GM18858 (cell line): ENCODE measurements around the gene TANGO6.
"Not testable (repeated sequence)": the region's sequence is repeated elsewhere in the genome, so short reads cannot be mapped to it uniquely, and the experiment has no call there.

Source experiments
- ATAC-seq: cut with Tn5 transposase; IDR thresholded peaks from one replicate; pipeline ENCODE4 v1.9.1; 2021; ENCODE audit not compliant: unreplicated experiment

Gene TANGO6

DNA sequence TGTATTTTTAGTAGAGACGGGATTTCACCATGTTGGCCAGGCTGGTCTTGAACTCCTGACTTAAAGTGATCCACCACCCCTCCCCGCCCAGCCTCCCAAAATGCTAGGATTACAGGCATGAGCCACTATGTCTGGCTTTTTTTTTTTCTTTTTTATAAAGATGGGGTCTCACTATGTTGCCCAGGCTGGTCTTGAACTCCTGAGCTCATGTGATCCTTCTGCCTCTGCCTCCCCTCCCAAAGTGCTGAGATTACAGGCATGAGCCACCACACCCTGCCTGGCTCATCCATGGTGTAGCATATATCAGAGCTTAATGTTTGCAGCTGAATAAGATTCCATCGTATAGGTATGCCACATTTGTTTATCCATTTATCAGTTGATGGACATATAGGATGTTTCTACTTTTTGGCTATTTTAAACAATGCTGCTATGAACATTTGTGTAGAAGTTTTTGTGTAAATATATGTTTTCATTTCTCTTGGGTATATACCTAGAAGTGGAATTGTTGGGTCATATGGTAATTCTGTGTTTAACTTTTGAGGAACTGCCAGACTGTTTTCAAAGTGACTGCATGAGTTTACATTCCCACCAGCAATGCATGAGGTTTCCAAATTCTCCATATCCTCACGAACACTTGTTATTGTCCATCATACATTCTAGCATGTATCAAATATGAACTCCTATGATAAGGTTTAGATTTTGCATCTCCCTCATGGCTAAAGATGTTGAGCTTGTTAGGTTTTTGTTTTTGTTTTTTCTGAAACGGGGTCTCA, 206.5 kb downstream of the TANGO6 start:
- ATAC-seq: no peak

DNA sequence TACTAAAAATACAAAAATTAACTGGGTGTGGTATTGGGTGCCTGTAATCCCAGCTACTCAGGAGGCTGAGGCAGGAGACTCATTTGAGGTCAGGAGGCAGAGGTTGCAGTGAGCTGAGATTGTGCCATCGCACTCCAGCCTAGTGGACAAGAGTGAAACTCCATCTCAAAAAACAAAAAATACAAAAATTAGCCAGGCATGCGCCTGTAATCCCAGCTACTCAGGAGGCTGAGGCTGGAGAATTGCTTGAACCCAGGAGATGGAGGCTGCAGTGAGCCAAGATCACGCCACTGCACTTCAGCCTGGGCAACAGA, 208.1 kb downstream of the TANGO6 start:
- not testable (repeated sequence) for ATAC-seq

DNA sequence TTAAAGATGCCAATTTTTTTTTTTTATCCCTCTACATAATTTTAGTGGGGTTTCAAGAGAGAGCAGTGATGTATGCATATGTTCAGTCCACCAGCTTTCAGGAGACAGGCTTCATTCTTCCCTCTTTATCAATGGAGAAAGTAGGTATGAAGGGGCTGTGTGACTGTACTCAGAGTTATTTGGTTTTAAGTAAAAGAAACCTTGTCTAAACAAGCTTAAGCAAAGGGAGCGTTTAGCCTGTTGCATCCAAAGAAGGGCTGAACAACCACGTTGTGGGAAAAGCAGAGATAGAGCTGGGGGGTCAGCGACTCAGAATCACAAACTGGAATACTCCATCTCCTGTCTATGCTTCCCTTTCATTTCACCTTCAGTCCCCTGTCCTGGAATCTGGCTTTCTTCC, 211.7 kb downstream of the TANGO6 start:
- ATAC-seq: no peak

DNA sequence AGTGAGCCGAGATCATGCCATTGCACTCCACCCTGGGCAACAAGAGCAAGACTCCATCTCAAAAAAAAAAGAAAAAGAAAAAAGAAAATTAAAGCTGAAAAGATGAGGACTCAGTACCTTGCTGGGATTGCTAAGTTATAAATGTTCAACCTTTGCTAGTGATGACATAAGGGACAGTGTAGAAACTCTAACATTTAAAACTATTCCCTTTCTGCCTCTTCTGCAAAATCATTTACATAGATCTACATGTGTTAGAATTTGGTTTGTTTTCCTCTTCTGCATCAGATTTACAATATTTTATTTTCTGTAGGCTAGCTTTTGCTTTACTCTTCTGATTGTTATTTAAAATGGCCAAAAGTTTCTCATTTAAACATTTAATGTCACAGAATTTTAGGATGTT, 212.6 kb downstream of the TANGO6 start:
- ATAC-seq: no peak

DNA sequence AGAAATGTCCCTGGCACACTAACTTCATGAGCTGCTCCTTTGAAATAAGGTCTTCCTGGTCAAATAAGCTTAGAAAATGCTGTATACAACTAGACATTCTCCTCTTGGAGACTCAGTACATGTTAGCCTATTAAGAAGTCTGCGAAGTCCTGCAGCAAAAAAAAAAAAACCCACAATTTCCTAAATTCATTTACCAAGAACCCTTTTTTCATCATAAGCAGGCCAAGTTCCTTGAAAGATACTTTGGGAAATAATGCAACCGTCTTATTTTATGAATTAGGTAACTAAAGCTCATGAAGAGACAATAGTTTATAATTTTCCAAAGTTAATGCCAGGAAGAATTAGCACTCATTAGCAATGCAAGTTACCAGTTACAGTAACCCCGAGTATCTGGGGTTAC, 213.1 kb downstream of the TANGO6 start:
- ATAC-seq: no peak

DNA sequence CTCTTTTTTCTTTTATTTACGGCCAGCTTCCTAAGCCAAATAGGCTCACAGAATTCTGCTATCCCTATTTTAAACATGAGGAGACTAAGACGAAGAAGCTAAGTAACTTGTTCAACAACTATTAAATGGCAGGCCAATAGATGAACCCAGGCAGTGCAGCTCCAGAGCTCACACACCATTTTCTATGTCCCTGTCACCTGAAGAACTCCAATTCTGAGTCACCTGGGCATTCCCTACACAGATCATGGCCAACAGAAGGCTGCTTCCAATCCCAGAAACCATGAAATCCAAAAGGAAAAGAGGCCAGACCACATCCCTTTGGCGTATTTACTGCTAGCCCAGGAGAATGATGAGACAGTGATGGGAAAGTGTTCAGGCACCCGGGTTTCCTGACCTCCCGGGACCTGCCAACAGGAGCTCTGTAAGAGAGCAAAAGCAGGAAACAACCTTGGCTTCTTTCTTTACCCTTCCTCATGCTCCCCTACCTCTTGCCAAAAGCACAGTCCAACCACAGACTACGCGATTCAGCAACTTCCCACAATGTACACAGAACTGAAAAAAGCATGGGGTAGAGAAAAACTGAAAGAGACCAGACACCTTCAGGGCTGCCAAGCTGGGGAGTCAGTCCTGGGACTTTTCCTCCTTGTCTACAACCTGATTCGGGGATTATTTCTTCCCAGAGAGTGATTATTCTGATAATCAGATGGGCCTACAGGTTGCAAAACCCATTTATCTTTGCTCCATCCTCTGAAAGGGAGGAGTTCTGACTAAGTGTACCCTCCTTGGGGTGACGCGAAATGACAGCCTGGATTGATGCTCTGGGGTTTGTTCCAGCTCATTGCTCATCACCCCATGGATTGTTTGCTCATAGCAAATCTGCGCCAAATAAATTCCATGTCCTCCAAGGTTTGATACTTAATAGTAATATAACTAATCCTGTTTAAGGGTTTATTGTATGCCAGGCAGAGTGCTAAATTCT, 214.4 kb downstream of the TANGO6 start:
- ATAC-seq: no peak

DNA sequence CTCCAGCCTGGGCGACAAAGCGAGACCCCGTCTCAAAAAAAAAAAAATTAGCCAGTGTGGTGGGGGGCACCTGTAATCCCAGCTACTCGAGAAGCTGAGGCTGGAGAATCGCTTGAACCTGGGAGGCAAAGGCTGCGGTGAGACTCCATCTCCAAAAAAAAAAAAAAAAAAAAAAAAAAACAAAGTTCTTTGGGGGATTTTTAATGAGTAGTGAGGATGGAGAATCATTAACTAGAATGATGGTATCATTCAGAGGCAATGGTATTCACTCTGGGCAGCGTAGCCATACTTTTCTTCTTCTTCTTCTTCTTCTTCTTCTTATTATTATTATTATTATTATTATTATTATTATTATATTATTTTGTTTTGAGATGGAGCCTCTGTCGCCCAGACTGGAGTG, 220.2 kb downstream of the TANGO6 start:
- not testable (repeated sequence) for ATAC-seq

DNA sequence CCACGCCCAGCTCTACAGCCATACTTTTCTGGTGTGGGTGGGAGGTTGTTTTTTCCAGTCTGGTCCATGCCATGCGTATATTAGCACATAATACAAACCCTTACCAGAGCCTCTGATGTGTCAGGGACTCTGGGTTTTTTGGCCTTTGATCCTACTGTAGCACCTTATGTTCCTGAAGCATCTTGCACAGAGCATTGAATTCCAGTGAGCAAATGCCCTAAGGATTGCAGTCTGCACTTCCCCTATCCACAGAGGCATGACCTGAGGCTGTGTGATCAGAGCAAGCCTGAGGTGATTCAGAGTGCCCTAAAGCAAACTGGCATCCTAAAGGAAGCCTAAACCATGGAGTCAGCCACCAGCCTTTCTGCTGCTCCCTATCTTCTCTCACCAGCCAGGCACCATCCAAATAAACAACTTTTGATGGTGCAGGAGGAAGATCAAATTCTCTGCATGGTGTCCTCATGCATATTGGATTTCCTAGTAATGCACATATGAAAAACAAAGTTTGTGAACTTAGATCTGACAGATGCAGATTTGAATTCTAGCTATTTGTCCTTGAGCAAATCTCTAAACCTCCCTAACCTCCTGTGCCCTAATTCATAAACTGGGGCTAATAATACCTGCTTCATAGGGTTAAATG, 220.9 kb downstream of the TANGO6 start:
- no peak for ATAC-seq

DNA sequence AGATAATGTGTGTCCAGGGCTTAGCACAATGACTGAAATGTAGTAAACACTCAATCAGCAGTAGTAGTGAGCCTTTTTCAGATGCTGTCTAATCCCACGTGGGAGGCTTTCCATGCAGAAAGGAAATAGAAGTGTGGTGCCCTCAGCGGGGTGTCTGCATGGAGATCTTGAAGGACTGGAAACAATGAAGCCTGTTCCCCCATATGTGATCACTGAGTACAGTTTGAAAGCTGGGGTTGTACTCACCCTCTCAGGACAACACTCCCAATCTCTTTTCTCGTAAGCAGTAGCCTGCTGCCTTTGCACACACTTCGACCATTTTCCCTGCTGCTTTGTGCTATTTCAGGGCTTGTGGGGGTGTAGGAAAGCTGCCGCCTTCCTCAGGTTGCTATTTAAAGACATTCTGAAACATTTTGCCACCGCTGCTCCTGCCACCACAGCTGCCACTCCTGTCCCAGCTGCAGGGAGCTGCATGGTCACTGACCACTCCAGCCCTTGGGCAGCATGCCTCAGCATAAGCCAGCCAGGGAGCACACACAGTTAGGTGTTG, 221.5 kb downstream of the TANGO6 start:
- ATAC-seq: no peak

DNA sequence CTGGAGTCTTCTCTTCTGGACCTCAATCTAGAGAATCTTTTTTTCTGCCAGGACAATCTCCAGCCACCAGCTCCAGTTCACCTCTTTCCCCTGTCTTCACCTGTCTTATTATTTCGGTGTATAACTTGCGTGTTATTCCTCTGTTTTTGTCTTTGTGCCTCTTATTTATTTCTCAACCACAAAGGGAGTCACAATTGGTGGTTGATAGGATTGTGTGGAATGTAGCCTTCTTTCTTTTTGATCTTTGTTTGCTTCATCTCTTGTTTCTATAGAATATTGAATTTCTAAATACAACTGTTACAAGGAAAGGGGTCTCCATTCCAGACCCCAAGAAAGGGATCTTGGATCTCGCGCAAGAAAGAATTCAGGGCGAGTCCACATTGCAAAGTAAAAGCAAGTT, 226.2 kb downstream of the TANGO6 start:
- no peak for ATAC-seq

DNA sequence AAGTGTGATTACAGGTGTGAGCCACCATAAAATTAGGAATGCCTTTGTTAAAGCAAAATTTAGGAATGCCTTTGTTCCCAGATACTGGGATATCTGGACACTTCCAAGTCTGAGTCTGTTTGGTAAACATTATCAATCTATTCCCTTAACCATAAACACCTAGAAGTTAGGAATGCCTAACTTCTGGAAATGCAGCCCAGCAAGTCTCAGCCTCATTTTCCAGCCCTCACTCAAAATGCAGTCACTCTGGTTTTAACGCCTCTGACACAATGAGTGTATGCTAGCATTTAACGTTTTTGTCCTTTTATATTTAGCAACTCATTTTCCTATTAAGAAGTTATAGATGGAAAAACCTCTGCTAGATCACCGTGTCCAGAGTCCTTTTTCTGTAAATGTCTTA, 227.7 kb downstream of the TANGO6 start:
- ATAC-seq: no peak

DNA sequence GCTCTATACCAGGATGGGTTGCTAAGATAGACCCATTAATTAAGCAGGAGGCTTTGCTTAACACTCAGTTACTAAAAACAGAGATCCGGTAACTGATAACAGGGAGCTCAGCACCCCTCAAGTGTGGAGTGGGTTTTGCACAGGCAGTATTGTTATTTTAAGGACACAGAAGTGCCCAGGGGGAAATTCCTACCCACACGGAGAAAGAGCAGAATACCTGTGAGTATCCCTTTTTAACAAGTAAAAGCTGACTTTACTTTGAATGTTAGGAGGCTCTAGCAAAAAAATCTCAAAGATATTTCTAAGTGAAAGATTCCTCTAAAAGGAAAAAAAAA, 229.3 kb downstream of the TANGO6 start:
- no peak for ATAC-seq

DNA sequence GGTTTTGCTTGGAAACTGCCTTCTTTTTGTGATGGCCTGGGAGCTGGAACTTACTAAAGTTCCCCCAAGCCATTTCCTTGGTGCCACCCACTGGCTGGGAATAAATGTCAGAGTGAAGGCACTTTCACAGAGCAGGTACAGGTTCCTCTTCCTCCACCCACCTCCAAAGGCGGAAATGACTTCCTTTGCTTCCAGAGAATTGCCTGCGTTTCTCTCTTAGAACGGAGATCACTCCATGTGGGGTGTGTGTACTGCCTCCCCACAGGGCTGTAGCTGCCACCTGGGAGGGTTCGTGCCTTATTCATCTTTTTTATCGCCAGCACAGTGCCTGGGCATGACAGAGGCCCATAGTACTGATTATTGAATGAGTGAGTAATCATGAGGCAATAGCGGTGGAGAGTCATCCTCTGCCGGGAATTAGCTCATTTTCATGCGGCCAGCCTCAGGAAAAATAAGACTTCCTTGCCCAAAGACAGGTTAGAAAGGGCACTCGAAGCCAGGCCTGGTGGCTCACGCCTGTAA, 229.9 kb downstream of the TANGO6 start:
- ATAC-seq: no peak

DNA sequence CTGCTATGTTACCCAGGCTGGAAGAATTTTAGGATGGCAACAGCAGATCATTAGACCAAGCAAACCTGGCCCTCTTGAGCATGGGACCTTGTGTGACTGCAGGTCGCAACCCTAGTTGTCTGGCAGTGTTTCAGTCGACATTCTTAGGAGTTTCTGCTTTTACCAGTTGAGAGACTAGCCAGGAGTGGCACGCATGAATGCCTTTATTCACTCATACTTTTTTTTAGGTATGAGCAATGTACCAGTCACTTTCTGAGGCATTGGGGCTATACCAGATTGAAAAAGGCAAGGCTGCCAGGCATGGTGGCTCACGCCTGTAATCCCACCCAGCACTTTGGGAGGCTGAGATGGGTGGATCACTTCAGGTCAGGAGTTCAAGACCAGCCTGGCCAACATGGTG, 233.9 kb downstream of the TANGO6 start:
- ATAC-seq: no peak

DNA sequence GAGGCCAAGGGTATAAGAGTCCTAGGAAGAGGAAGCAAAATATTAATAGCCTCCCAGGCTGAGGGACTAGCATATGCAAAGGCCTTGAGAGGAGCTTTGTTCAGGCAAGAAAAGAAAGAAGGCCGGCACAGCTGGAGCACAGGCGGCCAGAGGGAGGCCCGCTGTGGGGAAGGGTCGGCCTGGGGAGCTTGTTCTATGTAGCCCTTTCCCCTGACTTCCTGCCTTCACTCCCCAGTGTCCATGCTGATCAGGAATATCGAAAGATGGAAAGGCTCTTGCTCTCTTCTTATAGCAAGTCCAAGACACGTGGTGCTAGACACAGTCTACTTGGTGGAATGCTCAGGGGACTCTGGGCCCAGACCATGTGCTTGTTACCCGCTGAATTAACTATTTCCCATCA, 234.7 kb downstream of the TANGO6 start:
- ATAC-seq: no peak

DNA sequence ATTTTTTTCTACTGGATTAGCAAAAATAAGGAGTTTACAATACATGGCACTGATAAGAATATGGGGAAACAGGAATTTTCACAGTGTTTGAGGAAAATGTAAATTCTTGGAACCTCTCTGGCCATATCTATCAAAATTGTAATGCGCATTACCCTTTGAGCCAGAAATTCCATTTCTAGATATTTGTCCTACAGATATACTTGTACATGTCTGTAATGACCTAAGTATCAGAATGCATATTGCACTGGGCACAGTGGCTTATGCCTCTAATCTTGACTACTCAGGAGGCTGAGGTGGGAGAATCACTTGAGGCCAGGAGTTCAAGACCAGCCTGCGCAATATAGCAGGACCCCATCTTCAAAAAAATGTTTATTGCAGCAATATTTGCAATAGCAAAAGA, 236.4 kb downstream of the TANGO6 start:
- no peak for ATAC-seq

DNA sequence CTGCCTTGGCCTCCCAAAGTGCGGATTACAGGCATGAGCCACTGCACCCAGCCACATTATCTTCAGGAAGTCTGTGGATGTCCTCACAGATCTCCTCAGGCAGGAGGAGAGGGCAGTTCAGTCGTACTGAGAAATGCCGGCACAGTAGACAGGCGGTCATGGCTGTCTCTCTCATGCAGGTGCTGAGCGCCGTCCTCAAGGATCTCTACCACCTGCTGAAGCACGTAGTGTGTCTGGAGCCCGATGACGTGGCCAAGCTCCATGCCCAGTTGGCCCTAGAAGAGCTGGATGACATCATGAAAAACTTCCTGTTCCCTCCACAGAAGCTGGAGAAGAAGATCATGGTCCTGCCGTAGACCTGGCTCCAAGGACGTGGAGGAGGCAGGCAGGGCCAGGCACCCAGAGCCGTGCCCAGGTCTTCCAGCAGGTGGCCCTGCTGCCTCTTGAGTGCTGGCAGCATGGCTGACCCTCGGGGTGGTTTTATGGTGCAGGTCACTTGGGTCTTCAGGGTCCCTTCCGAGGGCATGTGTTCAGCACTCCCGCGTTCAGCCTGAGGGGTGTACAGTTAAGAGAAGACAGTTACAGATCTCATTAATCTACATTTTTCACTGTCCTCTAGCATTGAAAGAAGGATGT, 240.1 kb downstream of the TANGO6 start:
- ATAC-seq: no peak

DNA sequence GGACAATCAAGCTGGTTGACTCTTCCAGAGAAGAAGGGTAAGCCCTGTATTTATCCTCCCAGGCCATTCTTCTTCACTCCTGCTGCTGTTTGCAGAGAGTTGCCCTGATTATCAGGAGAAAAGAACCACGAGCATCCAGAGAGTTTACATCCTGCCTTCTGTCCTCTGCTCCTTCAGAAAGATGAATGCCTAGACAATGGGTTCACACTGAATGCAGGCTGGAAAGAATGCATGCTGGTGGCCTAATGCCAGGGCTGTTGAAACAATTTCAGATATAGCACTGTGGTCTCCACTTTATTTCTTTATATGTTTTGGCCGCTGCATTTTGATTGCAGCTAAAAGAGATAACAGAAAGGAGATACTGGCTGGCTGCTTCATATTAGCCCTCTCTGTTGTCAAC, 241.0 kb downstream of the TANGO6 start:
- no peak for ATAC-seq

DNA sequence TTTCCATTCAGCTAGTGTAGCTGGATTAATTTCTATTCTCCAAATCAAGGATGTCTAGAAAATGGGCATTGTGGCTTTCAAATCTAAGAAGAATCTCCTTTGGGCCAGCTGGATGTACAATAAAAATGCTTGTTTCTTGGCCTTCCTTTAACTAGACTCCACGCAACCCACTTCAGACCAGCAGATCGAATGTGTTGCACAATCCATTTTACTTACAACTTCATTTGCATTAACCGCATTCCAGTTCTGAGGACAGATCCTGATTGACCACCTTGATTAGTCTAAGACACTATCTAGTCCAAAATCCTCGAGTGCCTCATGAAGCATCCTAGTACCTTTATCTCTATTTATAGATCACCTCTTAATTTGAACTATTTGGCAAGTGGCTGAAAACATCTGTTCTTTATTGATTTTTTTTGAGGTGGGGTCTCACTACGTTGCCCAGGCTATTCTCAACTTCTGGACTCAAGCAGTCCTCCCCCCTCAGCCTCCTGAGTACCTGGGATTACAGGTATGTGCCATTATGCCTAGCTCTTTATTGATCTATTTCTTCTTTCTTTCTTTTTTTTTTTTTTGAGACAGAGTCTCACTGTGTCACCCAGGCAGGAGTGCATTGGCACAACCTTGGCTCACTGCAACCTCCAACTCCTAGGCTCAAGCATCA, 241.8 kb downstream of the TANGO6 start:
- ATAC-seq: no peak

DNA sequence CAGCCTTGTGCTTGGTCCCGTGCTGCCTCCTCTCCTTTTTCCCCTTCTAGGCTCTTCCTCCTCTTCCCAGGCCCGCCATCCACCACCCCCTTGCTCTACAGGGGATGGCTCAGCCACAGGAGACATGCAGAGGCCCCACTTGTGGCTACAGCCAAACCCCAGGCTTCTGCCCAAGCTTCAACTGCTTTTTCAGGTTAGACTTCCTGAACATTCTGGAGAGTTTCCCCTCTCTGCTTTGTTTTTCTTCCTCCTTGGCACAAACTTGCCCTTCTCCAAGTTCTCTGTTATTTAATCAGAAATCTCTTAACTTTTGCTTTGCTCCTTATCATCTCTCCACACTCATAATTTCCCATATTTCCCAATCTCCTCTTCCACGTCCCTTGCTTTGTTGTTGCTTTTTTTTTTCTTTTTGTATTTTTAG, 243.8 kb downstream of the TANGO6 start:
- no peak for ATAC-seq
